HEK293 (cell line): Measurements from ENCODE around the gene CD44.

Experiments
- CTCF ChIA-PET: fragments of 350-600 bp; formaldehyde crosslinking; extraction: SDS; loops from one replicate; lab custom pipeline; 2021; ENCODE audit warnings: antibody characterized with exemption; lab: Yijun Ruan, JAX
- POLR2A ChIA-PET: fragments of 300-600 bp; formaldehyde crosslinking; extraction: SDS; loops from one replicate; lab custom pipeline; 2020; ENCODE audit warnings: antibody characterized with exemption, inconsistent platforms; lab: Yijun Ruan, JAX
- H3K27ac ChIP-seq: fragments of 200-500 bp; sonication (Bioruptor generic); 2 replicates; pipeline ENCODE4 v1.5.1; 2014; ENCODE audit warnings: low read depth, low read length, control low read depth, inconsistent platforms; ENCODE audit errors: extremely low read depth
- H3K36me3 ChIP-seq, 2 experiments: fragments of 200-500 bp in 1 of 2; sonication (Bioruptor generic) in 1 of 2; 1 replicate in 1 of 2; 2 replicates in 1 of 2; pipeline ENCODE4 v1.5.1; 2014 to 2017; ENCODE audit warnings: inconsistent platforms in 2 of 2, low read length in 2 of 2; ENCODE audit not compliant: control insufficient read depth in 2 of 2, insufficient read depth in 1 of 2
- H3K4me1 ChIP-seq: fragments of 200-500 bp; sonication (Bioruptor generic); 2 replicates; pipeline ENCODE4 v1.5.1; 2014; ENCODE audit warnings: mild to moderate bottlenecking, low read length, inconsistent platforms; ENCODE audit not compliant: control insufficient read depth, insufficient read depth
- H3K4me3 ChIP-seq: 2 replicates; pipeline ENCODE4 v1.5.1; 2011; ENCODE audit warnings: low read depth, mild to moderate bottlenecking, control low read depth, low read length, moderate library complexity
- H3K9me3 ChIP-seq: fragments of 200-500 bp; sonication (Bioruptor generic); 2 replicates; pipeline ENCODE4 v1.5.1; 2014; ENCODE audit warnings: low read depth, low read length, inconsistent platforms; ENCODE audit not compliant: control insufficient read depth, insufficient read depth
- BCL11B ChIP-seq: fragments of 450-650 bp; formaldehyde crosslinking; IDR thresholded peaks from 2 replicates; pipeline ENCODE4 v1.5.1; 2016; ENCODE audit warnings: low read depth, missing biosample characterization, missing genetic modification characterization
- GLIS1 ChIP-seq: fragments of 450-650 bp; formaldehyde crosslinking; IDR thresholded peaks from 2 replicates; pipeline ENCODE4 v1.5.1; 2016; ENCODE audit warnings: missing biosample characterization, missing genetic modification characterization
- HIC1 ChIP-seq: fragments of 450-650 bp; formaldehyde crosslinking; IDR thresholded peaks from 2 replicates; pipeline ENCODE4 v1.5.1; 2016; ENCODE audit warnings: missing biosample characterization, missing genetic modification characterization
- IKZF3 ChIP-seq: fragments of 450-650 bp; IDR thresholded peaks from 2 replicates; pipeline ENCODE4 v1.5.0; 2018; ENCODE audit warnings: missing biosample characterization, mild to moderate bottlenecking, missing genetic modification characterization, moderate library complexity
- YY2 ChIP-seq: fragments of 450-650 bp; formaldehyde crosslinking; IDR thresholded peaks from 2 replicates; pipeline ENCODE4 v1.5.1; 2016; ENCODE audit warnings: missing biosample characterization, missing genetic modification characterization
- ZBTB11 ChIP-seq: fragments of 450-650 bp; formaldehyde crosslinking; conservative IDR thresholded peaks from 2 replicates; pipeline ENCODE4 v1.5.1; 2016; ENCODE audit warnings: low read depth, missing biosample characterization, missing genetic modification characterization
- ZNF239 ChIP-seq: fragments of 450-650 bp; formaldehyde crosslinking; IDR thresholded peaks from 2 replicates; pipeline ENCODE4 v1.5.1; 2016; ENCODE audit warnings: missing biosample characterization, missing genetic modification characterization
- ZNF350 ChIP-seq: fragments of 450-650 bp; formaldehyde crosslinking; IDR thresholded peaks from 2 replicates; pipeline ENCODE4 v1.5.0; 2017; ENCODE audit warnings: missing biosample characterization, mild to moderate bottlenecking, missing genetic modification characterization
- ZNF555 ChIP-seq: fragments of 450-650 bp; formaldehyde crosslinking; conservative IDR thresholded peaks from 2 replicates; pipeline ENCODE4 v1.5.1; 2017; ENCODE audit warnings: missing biosample characterization, mild to moderate bottlenecking, missing genetic modification characterization, inconsistent platforms
- ZNF629 ChIP-seq: fragments of 450-650 bp; formaldehyde crosslinking; IDR thresholded peaks from 2 replicates; pipeline ENCODE4 v1.5.1; 2017; ENCODE audit warnings: missing biosample characterization, missing genetic modification characterization
- ZNF658 ChIP-seq: fragments of 450-650 bp; formaldehyde crosslinking; IDR thresholded peaks from 2 replicates; pipeline ENCODE4; 2016; ENCODE audit warnings: missing biosample characterization, missing genetic modification characterization
- ZNF76 ChIP-seq: fragments of 450-650 bp; formaldehyde crosslinking; IDR thresholded peaks from 2 replicates; pipeline ENCODE4; 2016; ENCODE audit warnings: low read depth, missing biosample characterization, missing genetic modification characterization, borderline replicate concordance
- TF ChIP-seq, protein P1 (sequence below): fragments of 450-650 bp; formaldehyde crosslinking; IDR thresholded peaks from 2 replicates; pipeline ENCODE4 v1.5.1; 2016; ENCODE audit warnings: missing biosample characterization, missing genetic modification characterization, low read depth
- TF ChIP-seq, protein P2 (sequence below): fragments of 450-650 bp; formaldehyde crosslinking; optimal IDR thresholded peaks from 2 replicates; pipeline ENCODE3; 2016; ENCODE audit warnings: missing biosample characterization, mild to moderate bottlenecking, missing genetic modification characterization

Gene CD44

GRCh38 chr11:35276396-35277145, 137.6 kb downstream of the CD44 start (continued):
- TF ChIP-seq HIC1 (tag by site-specific recombination), result no peak
- TF ChIP-seq ZNF239 (tag by site-specific recombination), result no peak
- no peak for TF ChIP-seq ZNF350 (tag by site-specific recombination)
- no peak for TF ChIP-seq ZNF658 (tag by site-specific recombination)
- TF ChIP-seq YY2 (tag by site-specific recombination), result no peak
- TF ChIP-seq, protein P1, sequence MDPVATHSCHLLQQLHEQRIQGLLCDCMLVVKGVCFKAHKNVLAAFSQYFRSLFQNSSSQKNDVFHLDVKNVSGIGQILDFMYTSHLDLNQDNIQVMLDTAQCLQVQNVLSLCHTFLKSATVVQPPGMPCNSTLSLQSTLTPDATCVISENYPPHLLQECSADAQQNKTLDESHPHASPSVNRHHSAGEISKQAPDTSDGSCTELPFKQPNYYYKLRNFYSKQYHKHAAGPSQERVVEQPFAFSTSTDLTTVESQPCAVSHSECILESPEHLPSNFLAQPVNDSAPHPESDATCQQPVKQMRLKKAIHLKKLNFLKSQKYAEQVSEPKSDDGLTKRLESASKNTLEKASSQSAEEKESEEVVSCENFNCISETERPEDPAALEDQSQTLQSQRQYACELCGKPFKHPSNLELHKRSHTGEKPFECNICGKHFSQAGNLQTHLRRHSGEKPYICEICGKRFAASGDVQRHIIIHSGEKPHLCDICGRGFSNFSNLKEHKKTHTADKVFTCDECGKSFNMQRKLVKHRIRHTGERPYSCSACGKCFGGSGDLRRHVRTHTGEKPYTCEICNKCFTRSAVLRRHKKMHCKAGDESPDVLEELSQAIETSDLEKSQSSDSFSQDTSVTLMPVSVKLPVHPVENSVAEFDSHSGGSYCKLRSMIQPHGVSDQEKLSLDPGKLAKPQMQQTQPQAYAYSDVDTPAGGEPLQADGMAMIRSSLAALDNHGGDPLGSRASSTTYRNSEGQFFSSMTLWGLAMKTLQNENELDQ, result no peak
- no peak for TF ChIP-seq ZNF76 (tag by site-specific recombination)
- no peak for TF ChIP-seq ZNF629
- TF ChIP-seq GLIS1, result no peak
- TF ChIP-seq IKZF3 (tag by site-specific recombination), result no peak
- TF ChIP-seq BCL11B (tag by site-specific recombination), result no peak

DNA sequence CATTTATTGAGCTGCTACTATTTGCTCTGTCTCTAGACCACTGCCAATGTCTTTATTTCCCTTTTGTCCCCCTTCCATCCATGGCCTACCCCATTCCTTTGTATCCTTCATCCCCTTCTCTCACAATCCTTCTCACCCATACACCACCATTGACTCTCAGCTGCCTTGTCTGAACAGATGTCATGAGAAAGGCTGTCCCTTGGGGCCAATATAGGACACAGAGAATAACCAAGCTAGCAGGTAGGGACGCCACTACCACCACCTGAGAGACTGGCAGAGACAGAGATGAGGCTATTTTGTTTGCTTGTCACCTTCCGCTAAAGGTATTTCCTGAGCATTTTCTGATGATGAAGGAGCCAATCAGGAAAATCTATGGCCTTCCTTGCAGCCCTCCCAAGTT, 138.9 kb downstream of the CD44 start:
- TF ChIP-seq, protein P2, sequence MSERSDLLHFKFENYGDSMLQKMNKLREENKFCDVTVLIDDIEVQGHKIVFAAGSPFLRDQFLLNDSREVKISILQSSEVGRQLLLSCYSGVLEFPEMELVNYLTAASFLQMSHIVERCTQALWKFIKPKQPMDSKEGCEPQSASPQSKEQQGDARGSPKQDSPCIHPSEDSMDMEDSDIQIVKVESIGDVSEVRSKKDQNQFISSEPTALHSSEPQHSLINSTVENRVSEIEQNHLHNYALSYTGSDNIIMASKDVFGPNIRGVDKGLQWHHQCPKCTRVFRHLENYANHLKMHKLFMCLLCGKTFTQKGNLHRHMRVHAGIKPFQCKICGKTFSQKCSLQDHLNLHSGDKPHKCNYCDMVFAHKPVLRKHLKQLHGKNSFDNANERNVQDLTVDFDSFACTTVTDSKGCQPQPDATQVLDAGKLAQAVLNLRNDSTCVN (tag by site-specific recombination), result no peak
- TF ChIP-seq ZNF555 (tag by site-specific recombination) (no peak), ZBTB11 (no peak)
- H3K4me1 ChIP-seq, result no peaks in the 10 kb centered on the region
- CTCF ChIA-PET, result interaction anchor here (0.8 kb wide), 1 partner anchor 103 kb away, joined by 4 read pairs; no protein-coding TSS in a partner anchor
- no peak overlapping the region for H3K4me3 ChIP-seq
- no peaks in the 10 kb centered on the region for H3K9me3 ChIP-seq
- H3K36me3 ChIP-seq, result no peaks in the 10 kb centered on the region
- no peak overlapping the region for H3K27ac ChIP-seq
- POLR2A ChIA-PET, result no interaction called here
